Smooth muscle cell of trachea (primary cell): Measurements from ENCODE around the gene C10orf88. TPM values are rescaled to one million over a fixed set of nuclear protein-coding genes. Genes with fewer than 3 reads are reported as not detected.

ENCODE experiments used
- total RNA-seq: library from RNA; depleted of rRNA; stranded (reverse); fragments of >200 nt; gene quantifications from 2 replicates; pipeline ENCODE4 v1.2.1, GENCODE V29; 2014

The C10orf88 gene, protein sequence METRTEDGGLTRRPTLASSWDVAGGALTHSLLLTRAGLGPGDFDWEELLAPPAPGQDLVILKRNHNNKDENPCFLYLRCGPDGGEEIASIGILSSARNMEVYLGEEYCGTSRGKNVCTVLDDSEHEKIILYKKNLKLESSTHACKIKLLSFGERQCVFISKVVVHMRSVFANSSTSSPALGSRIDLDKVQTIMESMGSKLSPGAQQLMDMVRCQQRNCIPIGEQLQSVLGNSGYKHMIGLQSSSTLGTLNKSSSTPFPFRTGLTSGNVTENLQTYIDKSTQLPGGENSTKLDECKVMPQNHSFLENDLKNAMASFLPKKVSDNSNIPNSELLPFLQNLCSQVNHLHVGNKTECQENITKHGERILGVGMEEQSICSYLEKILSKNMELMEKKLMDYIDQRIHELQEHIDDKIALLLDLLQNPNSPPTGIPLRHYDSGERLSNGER
- 8.8 and 10.3 TPM in 2 replicates for total RNA-seq

DNA sequence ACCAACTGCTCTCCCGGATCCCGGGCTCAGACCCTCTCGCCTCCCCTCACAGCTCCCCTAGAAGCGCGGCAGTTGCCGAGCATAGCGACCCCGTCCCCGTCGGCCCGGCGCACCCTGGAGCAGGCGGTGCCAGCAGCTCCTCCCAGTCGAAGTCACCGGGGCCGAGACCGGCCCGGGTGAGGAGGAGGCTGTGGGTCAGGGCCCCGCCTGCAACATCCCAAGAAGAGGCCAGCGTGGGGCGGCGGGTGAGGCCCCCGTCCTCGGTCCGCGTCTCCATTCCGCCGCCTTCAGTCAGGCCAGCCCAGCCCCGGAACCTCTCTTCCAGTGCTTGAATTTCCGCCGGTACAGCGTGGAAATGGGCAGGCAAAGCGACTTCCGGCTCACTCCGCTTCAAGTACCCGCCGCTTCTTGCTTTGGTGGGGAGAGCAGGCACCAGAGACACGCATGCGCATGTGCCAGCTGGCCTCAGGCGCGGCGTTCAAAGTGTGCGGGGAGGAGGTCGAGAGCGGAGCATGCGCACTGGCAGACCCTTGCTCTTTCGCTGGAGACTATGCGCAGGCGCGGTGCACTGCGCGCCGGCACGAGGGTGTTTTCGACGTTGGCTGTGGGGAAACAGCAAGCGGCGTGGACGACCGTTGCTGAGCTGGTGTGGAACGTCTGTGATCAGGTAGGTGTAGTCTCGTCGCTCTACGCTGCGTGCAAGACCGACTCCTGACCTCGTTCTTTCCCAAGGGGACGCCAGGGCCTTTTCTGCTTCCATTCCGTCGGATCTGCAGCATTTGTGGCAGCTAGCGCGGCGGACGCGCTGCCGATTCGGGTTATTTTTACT, at the start of gene C10orf88:
TSS of gene C10orf88 (minus strand) at position 326 of the 829 bp plus-strand sequence. CDS start at position 277, 49 bp downstream.

DNA sequence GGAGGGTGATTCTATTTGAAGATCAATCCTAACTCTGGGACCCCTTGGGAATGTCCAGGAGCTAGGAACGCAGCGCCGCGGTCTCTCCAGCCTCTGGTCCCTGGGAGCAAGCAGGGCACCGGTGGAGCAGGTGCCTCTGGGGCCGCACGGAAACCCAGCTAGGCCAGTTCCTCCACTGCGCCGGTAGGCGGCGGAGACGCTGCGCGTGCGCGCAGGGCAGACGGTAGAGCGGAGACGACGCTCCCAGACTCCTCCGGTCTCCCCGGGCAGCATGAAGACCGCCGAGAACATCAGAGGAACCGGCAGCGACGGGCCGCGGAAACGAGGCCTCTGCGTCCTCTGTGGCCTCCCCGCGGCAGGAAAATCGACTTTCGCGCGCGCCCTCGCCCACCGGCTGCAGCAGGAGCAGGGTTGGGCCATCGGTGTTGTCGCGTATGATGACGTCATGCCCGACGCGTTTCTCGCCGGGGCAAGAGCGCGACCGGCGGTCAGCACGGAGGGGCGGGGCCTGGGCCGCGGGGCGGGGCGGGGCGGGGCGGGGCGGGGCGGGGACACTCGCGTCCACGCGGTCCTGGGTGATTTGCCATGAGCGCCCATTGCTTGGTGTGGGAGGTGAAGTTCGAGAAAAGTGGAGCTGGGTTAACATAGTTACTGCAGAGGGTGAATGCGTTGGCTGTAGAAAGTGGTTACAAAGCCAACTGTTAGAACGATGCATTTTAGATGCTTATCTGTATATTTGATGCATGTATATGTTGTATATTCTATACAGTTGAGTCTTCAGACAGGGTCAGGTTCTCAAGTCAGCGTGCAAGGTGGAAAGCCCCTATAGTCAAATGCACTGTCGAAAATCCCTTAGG, 26.4 kb upstream of the C10orf88 start, which contains the start of gene PSTK:
TSS of gene PSTK (plus strand) at position 193 of the 857 bp plus-strand sequence. CDS start at position 272, 79 bp downstream.

DNA sequence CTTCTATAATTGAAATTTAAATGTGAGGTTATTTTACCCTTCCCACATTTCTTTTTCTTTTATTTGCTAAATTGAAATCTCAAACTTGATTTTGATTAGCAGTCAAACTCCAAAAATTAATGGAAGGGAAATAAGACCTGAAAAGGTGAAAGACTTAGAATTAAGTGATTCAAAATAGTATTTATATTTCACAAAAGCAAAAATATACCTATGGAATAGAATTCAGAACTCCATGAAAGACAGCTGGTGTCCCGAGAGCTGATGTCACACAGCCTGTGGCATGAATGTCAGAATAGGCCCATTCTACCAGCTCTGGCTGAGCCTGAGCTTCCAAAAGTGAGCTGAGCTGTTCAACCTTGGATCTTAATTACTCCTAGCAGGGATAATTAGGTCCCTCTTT, 43.7 kb downstream of the C10orf88 start, which contains the start of gene FAM24A:
TSS of gene FAM24A (plus strand) at position 301 of the 400 bp plus-strand sequence. CDS start 1,025 bp downstream, outside the sequence.

Other genes starting within 250 kb of the C10orf88 start
- gene CUZD1, start 108.4 kb downstream of the C10orf88 start, total RNA-seq: 0.58 and 0.66 TPM in 2 replicates
- 4.1 and 4.2 TPM in 2 replicates for gene FAM24B, start 74.6 kb downstream of the C10orf88 start, total RNA-seq
- gene FAM24A, start 43.6 kb downstream of the C10orf88 start, total RNA-seq: not detected in 2 replicates
- 4.5 and 6.3 TPM in 2 replicates for gene PSTK, start 26.2 kb upstream of the C10orf88 start, total RNA-seq
- gene IKZF5, start 54.6 kb upstream of the C10orf88 start, total RNA-seq: 3.6 and 4.8 TPM in 2 replicates
- 8.1 and 14.0 TPM in 2 replicates for gene ACADSB, start 54.8 kb upstream of the C10orf88 start, total RNA-seq
- not detected in 2 replicates for gene HMX3, start 181.7 kb upstream of the C10orf88 start, total RNA-seq
- not detected in 2 replicates for gene HMX2, start 193.9 kb upstream of the C10orf88 start, total RNA-seq
- 133 and 200 TPM in 2 replicates for gene BUB3, start 200.2 kb upstream of the C10orf88 start, total RNA-seq